ENCODE measurements around the gene ZNF609. TPM values are rescaled to one million over a fixed set of nuclear protein-coding genes. Genes with fewer than 3 reads are reported as not detected.

ZNF609 gene
- total and polyA plus RNA-seq, 10 of the 15 experiments (the other 5 are each of a cell fraction or from before 2014, with no cell fraction given), result 5.1 to 35.3 (median 13.6) TPM

- no peak for TF ChIP-seq ZBTB33 (IDR thresholded peaks at IDR 0.05)
- no peak for TF ChIP-seq NBN (IDR thresholded peaks at IDR 0.05)
- TF ChIP-seq NKRF (conservative IDR thresholded peaks at IDR 0.05), result no peak
- TF ChIP-seq TCF3 (IDR thresholded peaks at IDR 0.05; ENCODE audit: borderline replicate concordance, insufficient read depth, low read depth, low read length), result no peak
- TF ChIP-seq WRNIP1 (IDR thresholded peaks at IDR 0.05; ENCODE audit: borderline replicate concordance, low read depth, low read length), result no peak
- TF ChIP-seq ZNF207 (IDR thresholded peaks at IDR 0.05; ENCODE audit: borderline replicate concordance), result no peak
- TF ChIP-seq CHD1 (IDR thresholded peaks at IDR 0.05; ENCODE audit: low read depth, low read length), result no peak
- TF ChIP-seq CBX5 (IDR thresholded peaks at IDR 0.05; ENCODE audit: low read depth), result no peak
Observed at GRCh38 chr15:64530918-64531317, 70.5 kb downstream of the ZNF609 start (continued).
